Endothelial cell of umbilical vein (primary cell): ENCODE data around the gene ZNF776. TPM values are rescaled to one million over a fixed set of nuclear protein-coding genes. Genes with fewer than 3 reads are reported as not detected.

ENCODE experiments used
- BruUV-seq: library from RNA; stranded (reverse); fragments of 400-500 nt; replicated peaks from 2 replicates; lab custom pipeline; 2021; lab: Mats Ljungman, UMichigan
- CTCF ChIA-PET: fragments of 300-600, 350-600 bp; sonication (Branson Sonifier 250); formaldehyde crosslinking; loops from one replicate; lab custom pipeline; 2021; ENCODE audit warnings: antibody characterized with exemption, inconsistent platforms; lab: Charles Lee
- POLR2A ChIA-PET: fragments of 300-600, 350-600 bp; sonication (Branson Sonifier 250); formaldehyde crosslinking; loops from one replicate; lab custom pipeline; 2021; ENCODE audit warnings: antibody characterized with exemption, inconsistent platforms; lab: Charles Lee
- DNase-seq: peaks from one replicate; pipeline ENCODE4 v3.0.0-alpha.2; 2011; ENCODE audit warnings: low read depth, low spot score
- FAIRE-seq: peaks from 2 replicates; lab custom pipeline; 2011; peaks lifted over from hg19 to GRCh38; lab: Jason Lieb, UNC
- H2AFZ ChIP-seq: 2 replicates; pipeline ENCODE4 v1.6.0; 2012; ENCODE audit warnings: low read depth, low read length, control low read depth, inconsistent platforms
- H3K27ac ChIP-seq: 2 replicates; pipeline ENCODE4 v1.5.1; 2011; ENCODE audit warnings: low read depth, mild to moderate bottlenecking, control low read depth, low read length, moderate library complexity; ENCODE audit not compliant: insufficient read depth
- H3K27me3 ChIP-seq, 2 experiments: 2 replicates each; pipeline versions ENCODE4 v1.6.0 to v1.6.1; 2011; ENCODE audit warnings: low read length in 2 of 2, mixed read lengths in 1 of 2; ENCODE audit not compliant: control insufficient read depth in 2 of 2, insufficient read depth in 2 of 2
- H3K36me3 ChIP-seq, 2 experiments: 2 replicates in 1 of 2; 3 replicates in 1 of 2; pipeline ENCODE4 v1.5.1; 2011; ENCODE audit warnings: low read length in 2 of 2, mild to moderate bottlenecking in 1 of 2, moderate library complexity in 1 of 2; ENCODE audit not compliant: control insufficient read depth in 2 of 2, insufficient read depth in 2 of 2; ENCODE audit errors: extremely low read depth in 1 of 2
- H3K4me1 ChIP-seq: 3 replicates; pipeline ENCODE4 v1.5.1; 2011; ENCODE audit warnings: mild to moderate bottlenecking, low read length; ENCODE audit not compliant: control insufficient read depth, insufficient read depth; ENCODE audit errors: extremely low read depth
- H3K4me2 ChIP-seq: 2 replicates; pipeline ENCODE4 v1.6.1; 2011; ENCODE audit warnings: low read length, control low read depth, mixed read lengths; ENCODE audit not compliant: insufficient read depth
- H3K4me3 ChIP-seq, 3 experiments: fragments of 200-600 bp in 1 of 3; sonication (generic), shearing (Covaris generic) in 1 of 3; replicated peaks in 1 of 3; 2 replicates each; pipeline ENCODE4 v1.5.1; 2011 to 2016; ENCODE audit warnings: control low read depth in 3 of 3, low read length in 3 of 3, mild to moderate bottlenecking in 2 of 3, inconsistent platforms in 1 of 3, low read depth in 1 of 3, moderate library complexity in 1 of 3; ENCODE audit not compliant: insufficient read depth in 1 of 3
- H3K79me2 ChIP-seq: 2 replicates; pipeline ENCODE4 v1.6.0; 2012; ENCODE audit warnings: low read length, inconsistent platforms; ENCODE audit not compliant: control insufficient read depth, insufficient read depth
- H3K9ac ChIP-seq: replicated peaks from 2 replicates; pipeline ENCODE3; 2011; ENCODE audit warnings: low read length, control low read depth; ENCODE audit not compliant: insufficient read depth; ENCODE audit errors: extremely low read depth
- H3K9me1 ChIP-seq: replicated peaks from 3 replicates; pipeline ENCODE4 v1.6.0; 2011; ENCODE audit warnings: mild to moderate bottlenecking, low read length; ENCODE audit not compliant: control insufficient read depth, insufficient read depth; ENCODE audit errors: extremely low read depth
- H3K9me3 ChIP-seq: replicated peaks from 2 replicates; pipeline ENCODE4 v1.5.1; 2012; ENCODE audit warnings: low read length, inconsistent platforms; ENCODE audit not compliant: control insufficient read depth, insufficient read depth
- H4K20me1 ChIP-seq: replicated peaks from 2 replicates; pipeline ENCODE3; 2011; ENCODE audit warnings: mild to moderate bottlenecking, low read length; ENCODE audit not compliant: control insufficient read depth, insufficient read depth; ENCODE audit errors: extremely low read depth
- EZH2 ChIP-seq: IDR thresholded peaks from 2 replicates; pipeline ENCODE4 v1.6.1; 2012; ENCODE audit warnings: borderline replicate concordance, low read depth, mild to moderate bottlenecking, moderate library complexity, low read length, inconsistent platforms; ENCODE audit not compliant: severe bottlenecking
- FOS ChIP-seq: IDR thresholded peaks from 2 replicates; pipeline ENCODE4 v1.6.1; 2011; ENCODE audit warnings: mild to moderate bottlenecking, low read length, moderate library complexity, borderline replicate concordance; ENCODE audit not compliant: insufficient read depth
- GATA2 ChIP-seq: IDR thresholded peaks from 2 replicates; pipeline ENCODE4 v1.7.0; 2011; ENCODE audit warnings: low read depth, mild to moderate bottlenecking, moderate library complexity, mixed read lengths, low read length; ENCODE audit not compliant: insufficient read length, insufficient read depth
- JUN ChIP-seq: IDR thresholded peaks from 2 replicates; pipeline ENCODE4 v1.6.1; 2011; ENCODE audit warnings: borderline replicate concordance, low read depth; ENCODE audit not compliant: insufficient read length, insufficient read depth
- MAX ChIP-seq: IDR thresholded peaks from 2 replicates; pipeline ENCODE4 v1.6.1; 2011; ENCODE audit not compliant: insufficient read depth, insufficient read length
- MYC ChIP-seq: IDR thresholded peaks from one replicate; pipeline ENCODE4 v1.6.1; 2011; ENCODE audit warnings: mild to moderate bottlenecking, low read depth, low read length
- POLR2A ChIP-seq: IDR thresholded peaks from 2 replicates; pipeline ENCODE4 v1.6.1; 2012; ENCODE audit warnings: low read depth, mild to moderate bottlenecking, control low read depth, low read length
- POLR2AphosphoS5 ChIP-seq: IDR thresholded peaks from 2 replicates; pipeline ENCODE4 v1.6.1; 2012; ENCODE audit warnings: low read depth, mild to moderate bottlenecking, control low read depth, low read length, moderate library complexity; ENCODE audit not compliant: insufficient read depth
- dilution Hi-C: fragments of 300-500 bp; cut with MboI; formaldehyde crosslinking; loops from one replicate; pipeline ENCODE4 v1.15.0; 2019; ENCODE audit warnings: low sequenced_read_pairs; ENCODE audit not compliant: extremely low pct_ligation_motif_present
- intact Hi-C: fragments of 100-400 bp; cut with micrococcal nuclease; formaldehyde crosslinking; loops from one replicate; pipeline ENCODE4 v1.10.0; 2022
- polyA plus RNA-seq, 4 experiments: library from polyadenylated mRNA; depleted of rRNA in 3 of 4; stranded (reverse) in 3 of 4; unstranded in 1 of 4; fragments of >200 nt; gene quantifications; 2 replicates each; pipeline versions ENCODE4 v1.2.1 to v1.2.3, GENCODE V29; 2011 to 2012; ENCODE audit warnings: missing spikeins in 1 of 4
- total RNA-seq: library from RNA; stranded (reverse); gene quantifications from 2 replicates; pipeline ENCODE4 v1.2.3, GENCODE V29; 2021
- TF ChIP-seq, protein P1 (sequence below), 2 donors: IDR thresholded peaks; 1 replicate in 1 of 2; 2 replicates in 1 of 2; pipeline ENCODE4 v1.5.1; 2011; ENCODE audit warnings: low read length in 2 of 2, mild to moderate bottlenecking in 2 of 2, moderate library complexity in 2 of 2, control low read depth in 1 of 2, inconsistent platforms in 1 of 2, low read depth in 1 of 2; ENCODE audit not compliant: insufficient read depth in 1 of 2; ENCODE audit errors: extremely low read depth in 1 of 2

ZNF776 gene
- total and polyA plus RNA-seq, 2 donors (not counting 3 experiments of a cell fraction or from before 2014, with no cell fraction given): 5.7 to 12.1 TPM

DNA sequence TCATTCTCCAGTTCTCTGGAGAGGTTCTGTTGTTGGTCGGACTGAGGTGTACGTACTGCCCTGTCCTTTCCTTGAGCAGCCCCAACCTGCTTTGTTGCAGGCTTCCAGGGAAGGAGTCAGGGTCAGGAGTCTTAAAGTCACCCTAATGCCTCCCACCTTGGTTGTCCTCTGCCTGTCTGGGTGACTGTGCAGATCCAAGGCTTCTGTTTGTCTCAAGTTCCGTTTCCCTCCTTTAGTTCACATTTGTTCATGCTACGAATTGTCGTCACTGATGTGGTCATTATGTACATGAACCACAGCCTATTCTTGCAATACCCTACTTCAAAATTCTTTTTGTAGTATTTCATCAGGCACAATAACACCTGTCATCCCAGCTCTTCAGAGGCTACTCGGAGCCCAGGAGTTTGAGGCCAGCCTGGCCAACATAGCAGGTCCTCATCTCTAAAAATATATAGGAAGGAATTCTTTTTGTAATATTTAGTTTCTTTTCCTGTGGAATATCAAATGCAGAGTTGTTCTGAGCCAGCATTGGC is 30.2 kb downstream of the ZNF776 start:
- Histone ChIP-seq H2AFZ (no peak overlapping the region), H3K36me3 (peaks cover 23 to 27% of the 10 kb centered on the region in 2 experiments), H3K27ac (no peak overlapping the region), H3K9me1 (no peaks in the 10 kb centered on the region), H3K4me1 (no peaks in the 10 kb centered on the region), H4K20me1 (no peaks in the 10 kb centered on the region), H3K9me3 (peaks cover 20% of the 10 kb centered on the region), H3K9ac (no peak overlapping the region), H3K79me2 (peaks cover 49% of the 10 kb centered on the region), H3K27me3 (no peaks in the 10 kb centered on the region), H3K4me2 (no peak overlapping the region), H3K4me3 (no peak overlapping the region)
- dilution Hi-C loops (no loop called here), intact Hi-C loops (no loop called here)
- no TSS peak for BruUV-seq
- POLR2A ChIA-PET: no interaction called here
- no peak for FAIRE-seq
- CTCF ChIA-PET: no interaction called here
- no peak for TF ChIP-seq EZH2
- TF ChIP-seq, protein P1, sequence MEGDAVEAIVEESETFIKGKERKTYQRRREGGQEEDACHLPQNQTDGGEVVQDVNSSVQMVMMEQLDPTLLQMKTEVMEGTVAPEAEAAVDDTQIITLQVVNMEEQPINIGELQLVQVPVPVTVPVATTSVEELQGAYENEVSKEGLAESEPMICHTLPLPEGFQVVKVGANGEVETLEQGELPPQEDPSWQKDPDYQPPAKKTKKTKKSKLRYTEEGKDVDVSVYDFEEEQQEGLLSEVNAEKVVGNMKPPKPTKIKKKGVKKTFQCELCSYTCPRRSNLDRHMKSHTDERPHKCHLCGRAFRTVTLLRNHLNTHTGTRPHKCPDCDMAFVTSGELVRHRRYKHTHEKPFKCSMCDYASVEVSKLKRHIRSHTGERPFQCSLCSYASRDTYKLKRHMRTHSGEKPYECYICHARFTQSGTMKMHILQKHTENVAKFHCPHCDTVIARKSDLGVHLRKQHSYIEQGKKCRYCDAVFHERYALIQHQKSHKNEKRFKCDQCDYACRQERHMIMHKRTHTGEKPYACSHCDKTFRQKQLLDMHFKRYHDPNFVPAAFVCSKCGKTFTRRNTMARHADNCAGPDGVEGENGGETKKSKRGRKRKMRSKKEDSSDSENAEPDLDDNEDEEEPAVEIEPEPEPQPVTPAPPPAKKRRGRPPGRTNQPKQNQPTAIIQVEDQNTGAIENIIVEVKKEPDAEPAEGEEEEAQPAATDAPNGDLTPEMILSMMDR (IDR thresholded peaks at IDR 0.05; ENCODE audit: extremely low read depth in 1 of 2, insufficient read depth in 1 of 2, low read depth in 1 of 2, low read length in 2 of 2): no peak
- no peak for TF ChIP-seq MYC
- no peak for TF ChIP-seq JUN
- TF ChIP-seq GATA2: no peak
- no peak for TF ChIP-seq MAX
- TF ChIP-seq FOS: no peak
- TF ChIP-seq POLR2AphosphoS5: no peak
- TF ChIP-seq POLR2A: no peak
- no peak for DNase-seq
